HepG2 (cell line): ENCODE results near the gene CCDC97. TPM values are rescaled to one million over a fixed set of nuclear protein-coding genes. Genes with fewer than 3 reads are reported as not detected.

Source experiments
- ESRRA ChIP-seq: sonication (generic); formaldehyde crosslinking; IDR thresholded peaks from 2 replicates; pipeline ENCODE4 v1.5.1; 2020; ENCODE audit warnings: mild to moderate bottlenecking, low read depth, missing genetic modification reagents
- FOXA3 ChIP-seq: IDR thresholded peaks from 2 replicates; pipeline ENCODE4 v1.6.1; 2016; ENCODE audit warnings: missing genetic modification reagents, missing compliant biosample characterization
- IKZF4 ChIP-seq: sonication (generic); formaldehyde crosslinking; IDR thresholded peaks from 2 replicates; pipeline ENCODE4 v1.5.1; 2020; ENCODE audit warnings: borderline replicate concordance, mild to moderate bottlenecking, low read depth, missing genetic modification reagents; ENCODE audit errors: not compliant biosample characterization
- MEF2D ChIP-seq: sonication (generic); formaldehyde crosslinking; IDR thresholded peaks from 2 replicates; pipeline ENCODE4 v1.5.1; 2020; ENCODE audit warnings: mild to moderate bottlenecking, missing genetic modification reagents
- NR1H2 ChIP-seq: sonication (generic); formaldehyde crosslinking; IDR thresholded peaks from 2 replicates; pipeline ENCODE4 v1.8.1; 2022; ENCODE audit warnings: low read depth, missing genetic modification reagents, borderline replicate concordance
- RAD21 ChIP-seq: fragments of 450-650 bp; formaldehyde crosslinking; IDR thresholded peaks from 2 replicates; pipeline ENCODE4 v1.5.0; 2020; ENCODE audit warnings: mild to moderate bottlenecking
- ZNF235 ChIP-seq: sonication (generic); formaldehyde crosslinking; IDR thresholded peaks from 2 replicates; pipeline ENCODE4 v1.8.1; 2023; ENCODE audit warnings: mild to moderate bottlenecking, missing genetic modification reagents, borderline replicate concordance
- ZNF337 ChIP-seq: sonication (generic); formaldehyde crosslinking; IDR thresholded peaks from 2 replicates; pipeline ENCODE4 v1.5.1; 2020; ENCODE audit warnings: missing genetic modification reagents, low read depth, mild to moderate bottlenecking, borderline replicate concordance
- ZNF558 ChIP-seq: sonication (generic); formaldehyde crosslinking; IDR thresholded peaks from 2 replicates; pipeline ENCODE4 v1.9.0; 2022; ENCODE audit warnings: mild to moderate bottlenecking, missing genetic modification reagents, borderline replicate concordance
- polyA plus RNA-seq, 8 experiments: library from polyadenylated mRNA; depleted of rRNA in 3 of 8; stranded (reverse) in 7 of 8; unstranded in 1 of 8; fragments of >200 nt; fragmentation: Illumina TruSeq in 4 of 8; extraction: Trizol in 4 of 8; gene quantifications; 2 replicates each; pipeline versions ENCODE4 v1.2.1 to v1.2.3, GENCODE V29; 2011 to 2016; ENCODE audit warnings: low read depth in 4 of 8, missing spikeins in 1 of 8, mixed read lengths in 1 of 8; ENCODE audit not compliant: insufficient read depth in 1 of 8
- total RNA-seq, 5 experiments: library from RNA; depleted of rRNA; stranded (reverse); fragments of >200 nt; fragmentation: Illumina TruSeq; extraction: Trizol; gene quantifications; 2 replicates each; pipeline ENCODE4 v1.2.3, GENCODE V29; 2016; ENCODE audit warnings: low read depth in 1 of 5
- TF ChIP-seq, protein P1 (sequence below): sonication (generic); formaldehyde crosslinking; IDR thresholded peaks from 2 replicates; pipeline ENCODE4 v1.4.0; 2020; ENCODE audit warnings: mild to moderate bottlenecking, low read depth, missing genetic modification reagents
- TF ChIP-seq, protein P2 (sequence below): sonication (generic); formaldehyde crosslinking; IDR thresholded peaks from 2 replicates; pipeline ENCODE4 v1.5.0; 2020; ENCODE audit warnings: mild to moderate bottlenecking, missing genetic modification reagents
- TF ChIP-seq, protein P3 (sequence below): sonication (generic); formaldehyde crosslinking; IDR thresholded peaks from 2 replicates; pipeline ENCODE4 v1.4.0; 2020; ENCODE audit warnings: missing genetic modification reagents, borderline replicate concordance
- TF ChIP-seq, protein P4 (sequence below): sonication (generic); formaldehyde crosslinking; IDR thresholded peaks from 2 replicates; pipeline ENCODE4 v1.4.0; 2020; ENCODE audit warnings: missing genetic modification reagents, borderline replicate concordance

The CCDC97 gene
- total and polyA plus RNA-seq, 2 of the 13 experiments (the other 11 are each of a cell fraction or from before 2014, with no cell fraction given) = 6.2 to 7.3 TPM

DNA sequence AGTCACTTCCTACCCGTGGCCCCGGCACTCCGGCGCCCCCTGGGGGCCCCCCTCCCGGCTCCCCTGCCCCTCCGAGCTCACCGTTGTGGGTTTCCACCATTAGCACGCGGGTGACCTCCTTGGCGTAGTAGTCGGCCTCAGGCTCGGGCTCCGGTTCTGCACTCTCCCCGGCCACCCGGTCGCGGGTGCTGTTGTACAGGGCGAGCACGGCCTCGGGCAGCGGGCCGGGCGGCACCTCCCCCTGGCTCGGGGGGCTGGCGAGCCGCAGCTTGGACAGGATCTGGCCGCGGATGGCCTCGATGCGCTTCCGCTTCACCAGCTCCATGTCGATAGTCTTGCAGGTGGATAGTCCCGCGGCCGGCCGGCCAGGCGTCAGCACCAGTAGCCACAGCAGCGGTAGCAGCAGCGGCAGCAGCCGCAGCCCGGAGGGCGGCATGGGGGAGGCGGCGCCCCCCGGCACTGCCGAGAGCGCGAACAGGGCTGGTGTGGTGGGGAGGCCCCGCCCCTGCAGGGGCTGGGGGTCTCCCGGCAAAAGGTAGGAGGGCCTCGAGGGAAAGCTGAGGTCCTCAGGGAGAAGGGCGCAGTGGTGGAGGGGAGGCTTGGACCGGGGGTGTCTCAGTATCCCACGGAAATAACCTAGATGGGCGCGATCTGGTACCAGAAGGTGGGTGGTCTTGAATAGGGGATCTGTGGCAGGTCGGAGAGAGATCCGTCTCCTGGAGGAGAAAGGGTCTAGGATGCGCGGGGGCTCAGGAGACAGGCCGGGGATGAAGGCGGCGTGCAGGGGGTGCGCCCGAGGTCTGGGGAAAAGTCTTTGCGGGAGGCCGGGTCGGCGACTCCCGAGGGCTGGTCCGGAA is 42.9 kb downstream of the CCDC97 start (continued):
- TF ChIP-seq, protein P1, sequence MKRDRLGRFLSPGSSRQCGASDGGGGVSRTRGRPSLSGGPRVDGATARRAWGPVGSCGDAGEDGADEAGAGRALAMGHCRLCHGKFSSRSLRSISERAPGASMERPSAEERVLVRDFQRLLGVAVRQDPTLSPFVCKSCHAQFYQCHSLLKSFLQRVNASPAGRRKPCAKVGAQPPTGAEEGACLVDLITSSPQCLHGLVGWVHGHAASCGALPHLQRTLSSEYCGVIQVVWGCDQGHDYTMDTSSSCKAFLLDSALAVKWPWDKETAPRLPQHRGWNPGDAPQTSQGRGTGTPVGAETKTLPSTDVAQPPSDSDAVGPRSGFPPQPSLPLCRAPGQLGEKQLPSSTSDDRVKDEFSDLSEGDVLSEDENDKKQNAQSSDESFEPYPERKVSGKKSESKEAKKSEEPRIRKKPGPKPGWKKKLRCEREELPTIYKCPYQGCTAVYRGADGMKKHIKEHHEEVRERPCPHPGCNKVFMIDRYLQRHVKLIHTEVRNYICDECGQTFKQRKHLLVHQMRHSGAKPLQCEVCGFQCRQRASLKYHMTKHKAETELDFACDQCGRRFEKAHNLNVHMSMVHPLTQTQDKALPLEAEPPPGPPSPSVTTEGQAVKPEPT (CRISPR knock-in tag) = no peak
- no peak for TF ChIP-seq ZNF235 (CRISPR knock-in tag)
- TF ChIP-seq ZNF337 (CRISPR knock-in tag) = no peak
- TF ChIP-seq, protein P2, sequence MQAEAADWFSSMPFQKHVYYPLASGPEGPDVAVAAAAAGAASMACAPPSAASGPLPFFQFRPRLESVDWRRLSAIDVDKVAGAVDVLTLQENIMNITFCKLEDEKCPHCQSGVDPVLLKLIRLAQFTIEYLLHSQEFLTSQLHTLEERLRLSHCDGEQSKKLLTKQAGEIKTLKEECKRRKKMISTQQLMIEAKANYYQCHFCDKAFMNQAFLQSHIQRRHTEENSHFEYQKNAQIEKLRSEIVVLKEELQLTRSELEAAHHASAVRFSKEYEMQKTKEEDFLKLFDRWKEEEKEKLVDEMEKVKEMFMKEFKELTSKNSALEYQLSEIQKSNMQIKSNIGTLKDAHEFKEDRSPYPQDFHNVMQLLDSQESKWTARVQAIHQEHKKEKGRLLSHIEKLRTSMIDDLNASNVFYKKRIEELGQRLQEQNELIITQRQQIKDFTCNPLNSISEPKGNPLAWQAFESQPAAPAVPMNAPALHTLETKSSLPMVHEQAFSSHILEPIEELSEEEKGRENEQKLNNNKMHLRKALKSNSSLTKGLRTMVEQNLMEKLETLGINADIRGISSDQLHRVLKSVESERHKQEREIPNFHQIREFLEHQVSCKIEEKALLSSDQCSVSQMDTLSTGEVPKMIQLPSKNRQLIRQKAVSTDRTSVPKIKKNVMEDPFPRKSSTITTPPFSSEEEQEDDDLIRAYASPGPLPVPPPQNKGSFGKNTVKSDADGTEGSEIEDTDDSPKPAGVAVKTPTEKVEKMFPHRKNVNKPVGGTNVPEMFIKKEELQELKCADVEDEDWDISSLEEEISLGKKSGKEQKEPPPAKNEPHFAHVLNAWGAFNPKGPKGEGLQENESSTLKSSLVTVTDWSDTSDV (CRISPR knock-in tag) = no peak
- no peak for TF ChIP-seq FOXA3
- TF ChIP-seq NR1H2 = no peak
- TF ChIP-seq, protein P3, sequence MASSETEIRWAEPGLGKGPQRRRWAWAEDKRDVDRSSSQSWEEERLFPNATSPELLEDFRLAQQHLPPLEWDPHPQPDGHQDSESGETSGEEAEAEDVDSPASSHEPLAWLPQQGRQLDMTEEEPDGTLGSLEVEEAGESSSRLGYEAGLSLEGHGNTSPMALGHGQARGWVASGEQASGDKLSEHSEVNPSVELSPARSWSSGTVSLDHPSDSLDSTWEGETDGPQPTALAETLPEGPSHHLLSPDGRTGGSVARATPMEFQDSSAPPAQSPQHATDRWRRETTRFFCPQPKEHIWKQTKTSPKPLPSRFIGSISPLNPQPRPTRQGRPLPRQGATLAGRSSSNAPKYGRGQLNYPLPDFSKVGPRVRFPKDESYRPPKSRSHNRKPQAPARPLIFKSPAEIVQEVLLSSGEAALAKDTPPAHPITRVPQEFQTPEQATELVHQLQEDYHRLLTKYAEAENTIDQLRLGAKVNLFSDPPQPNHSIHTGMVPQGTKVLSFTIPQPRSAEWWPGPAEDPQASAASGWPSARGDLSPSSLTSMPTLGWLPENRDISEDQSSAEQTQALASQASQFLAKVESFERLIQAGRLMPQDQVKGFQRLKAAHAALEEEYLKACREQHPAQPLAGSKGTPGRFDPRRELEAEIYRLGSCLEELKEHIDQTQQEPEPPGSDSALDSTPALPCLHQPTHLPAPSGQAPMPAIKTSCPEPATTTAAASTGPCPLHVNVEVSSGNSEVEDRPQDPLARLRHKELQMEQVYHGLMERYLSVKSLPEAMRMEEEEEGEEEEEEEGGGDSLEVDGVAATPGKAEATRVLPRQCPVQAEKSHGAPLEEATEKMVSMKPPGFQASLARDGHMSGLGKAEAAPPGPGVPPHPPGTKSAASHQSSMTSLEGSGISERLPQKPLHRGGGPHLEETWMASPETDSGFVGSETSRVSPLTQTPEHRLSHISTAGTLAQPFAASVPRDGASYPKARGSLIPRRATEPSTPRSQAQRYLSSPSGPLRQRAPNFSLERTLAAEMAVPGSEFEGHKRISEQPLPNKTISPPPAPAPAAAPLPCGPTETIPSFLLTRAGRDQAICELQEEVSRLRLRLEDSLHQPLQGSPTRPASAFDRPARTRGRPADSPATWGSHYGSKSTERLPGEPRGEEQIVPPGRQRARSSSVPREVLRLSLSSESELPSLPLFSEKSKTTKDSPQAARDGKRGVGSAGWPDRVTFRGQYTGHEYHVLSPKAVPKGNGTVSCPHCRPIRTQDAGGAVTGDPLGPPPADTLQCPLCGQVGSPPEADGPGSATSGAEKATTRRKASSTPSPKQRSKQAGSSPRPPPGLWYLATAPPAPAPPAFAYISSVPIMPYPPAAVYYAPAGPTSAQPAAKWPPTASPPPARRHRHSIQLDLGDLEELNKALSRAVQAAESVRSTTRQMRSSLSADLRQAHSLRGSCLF (CRISPR knock-in tag) = no peak
- no peak for TF ChIP-seq IKZF4 (CRISPR knock-in tag)
- TF ChIP-seq ZNF558 (CRISPR knock-in tag) = no peak
- TF ChIP-seq, protein P4, sequence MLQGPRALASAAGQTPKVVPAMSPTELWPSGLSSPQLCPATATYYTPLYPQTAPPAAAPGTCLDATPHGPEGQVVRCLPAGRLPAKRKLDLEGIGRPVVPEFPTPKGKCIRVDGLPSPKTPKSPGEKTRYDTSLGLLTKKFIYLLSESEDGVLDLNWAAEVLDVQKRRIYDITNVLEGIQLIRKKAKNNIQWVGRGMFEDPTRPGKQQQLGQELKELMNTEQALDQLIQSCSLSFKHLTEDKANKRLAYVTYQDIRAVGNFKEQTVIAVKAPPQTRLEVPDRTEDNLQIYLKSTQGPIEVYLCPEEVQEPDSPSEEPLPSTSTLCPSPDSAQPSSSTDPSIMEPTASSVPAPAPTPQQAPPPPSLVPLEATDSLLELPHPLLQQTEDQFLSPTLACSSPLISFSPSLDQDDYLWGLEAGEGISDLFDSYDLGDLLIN = no peak
- no peak for TF ChIP-seq RAD21
- TF ChIP-seq ESRRA (CRISPR knock-in tag) = no peak
- TF ChIP-seq MEF2D (CRISPR knock-in tag) = no peak
